Umbilical cord (tissue), 2 donors: ENCODE measurements around the gene THSD7B. TPM values are rescaled to one million over a fixed set of nuclear protein-coding genes. Genes with fewer than 3 reads are reported as not detected.
"Not testable (repeated sequence)": the region's sequence is repeated elsewhere in the genome, so short reads cannot be mapped to it uniquely, and the experiment has no call there.

ENCODE experiments used
- DNase-seq: peaks from one replicate; pipeline ENCODE4 v3.0.0-alpha.2; 2015; ENCODE audit warnings: low spot score
- total RNA-seq: library from RNA; depleted of rRNA; stranded (reverse); fragments of >200 nt; gene quantifications from one replicate; pipeline ENCODE4 v1.2.3, GENCODE V29; 2014; ENCODE audit warnings: low replicate concordance; ENCODE audit not compliant: insufficient read depth

Gene THSD7B
- total RNA-seq, 1 donor from 2014 or later, result 2.2 TPM

- DNase-seq, result no peak
Observed at GRCh38 chr2:137689549-137689948, 924.2 kb downstream of the THSD7B start.

GRCh38 chr2:137693534-137693933 is 928.2 kb downstream of the THSD7B start:
- DNase-seq, result no peak

GRCh38 chr2:137696916-137697315 is 931.6 kb downstream of the THSD7B start:
- DNase-seq, result no peak

GRCh38 chr2:137700250-137700649 is 934.9 kb downstream of the THSD7B start:
- not testable (repeated sequence) for DNase-seq

DNA sequence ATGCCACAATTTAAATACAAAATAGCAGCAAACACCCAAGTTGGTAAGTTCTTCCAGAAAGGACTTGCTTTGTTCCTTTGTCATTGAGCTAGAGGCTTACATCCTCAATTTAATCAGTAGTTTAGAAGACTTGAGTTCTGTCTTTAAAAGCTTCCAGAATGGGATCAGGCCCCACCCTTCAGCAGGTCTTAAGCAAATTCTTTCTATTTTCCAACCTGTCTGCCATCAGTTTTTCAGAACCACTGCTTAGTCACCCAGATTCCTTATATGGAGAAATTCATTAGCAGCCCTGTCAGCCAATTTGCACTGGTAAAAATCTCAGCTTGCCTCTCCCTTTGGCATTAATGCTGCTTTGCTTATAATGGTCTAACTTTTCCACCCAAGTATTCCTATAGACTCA is 935.3 kb downstream of the THSD7B start:
- no peak for DNase-seq

GRCh38 chr2:137705296-137705695 is 940.0 kb downstream of the THSD7B start:
- DNase-seq, result no peak

DNA sequence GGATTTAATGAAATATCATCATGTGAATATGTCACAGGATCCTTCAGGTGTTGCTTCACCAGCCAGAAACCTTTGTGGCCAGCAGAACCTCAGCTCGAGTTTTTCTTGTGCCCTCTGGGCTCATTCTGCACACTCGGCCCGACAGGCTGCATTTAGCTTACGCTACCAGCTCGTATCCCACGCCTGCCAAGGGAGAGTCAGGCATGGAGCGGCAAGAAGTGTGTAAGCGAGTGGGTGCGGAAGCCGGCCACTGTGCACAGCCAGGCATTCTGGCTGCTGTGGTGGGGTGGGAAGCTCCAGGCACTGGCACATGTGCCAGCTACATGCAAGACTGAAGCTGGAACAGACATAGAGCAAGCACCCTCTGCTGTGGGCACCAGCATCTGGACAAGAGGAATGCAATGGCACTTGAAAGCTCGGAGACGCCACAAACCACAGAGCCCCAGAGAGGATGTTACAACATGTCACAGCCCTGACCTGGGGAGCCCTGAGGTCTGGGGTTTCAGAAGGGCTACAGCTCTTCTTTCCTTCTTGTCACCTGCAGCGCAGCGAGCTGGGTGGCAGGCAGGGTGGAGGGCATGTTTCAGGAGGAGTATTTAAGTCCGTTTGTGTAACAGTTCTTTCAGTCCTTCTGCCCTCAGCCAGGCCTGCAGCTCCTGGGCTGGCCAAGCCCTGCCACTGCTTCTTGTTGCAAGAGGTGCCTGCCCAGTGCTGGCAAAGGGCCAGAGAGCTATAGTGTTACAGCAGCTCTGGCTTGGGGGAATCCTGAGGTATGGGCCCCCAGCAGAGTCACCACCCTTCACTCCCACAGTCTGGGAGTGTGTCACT is 941.7 kb downstream of the THSD7B start:
- DNase-seq, result no peak

DNA sequence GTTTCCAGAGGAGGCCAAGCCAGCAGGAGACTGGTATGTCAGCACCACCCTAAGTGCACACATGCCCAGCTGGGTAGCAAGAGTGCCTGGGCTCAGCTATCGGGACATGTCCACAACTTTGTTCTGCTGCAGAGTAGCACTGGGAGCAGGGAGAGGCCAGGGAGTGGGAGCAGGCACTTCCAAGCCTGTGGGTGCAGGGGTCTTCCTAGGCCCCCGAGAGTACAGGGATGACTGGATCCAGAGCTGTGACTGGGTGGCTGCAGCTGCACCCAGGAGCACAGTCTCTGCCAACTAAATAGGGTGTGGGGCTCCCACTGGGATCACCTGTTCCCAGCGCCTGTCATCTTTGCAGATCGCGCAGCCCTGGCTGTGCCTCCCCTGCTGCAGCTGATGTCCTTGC is 943.0 kb downstream of the THSD7B start:
- DNase-seq, result no peak

DNA sequence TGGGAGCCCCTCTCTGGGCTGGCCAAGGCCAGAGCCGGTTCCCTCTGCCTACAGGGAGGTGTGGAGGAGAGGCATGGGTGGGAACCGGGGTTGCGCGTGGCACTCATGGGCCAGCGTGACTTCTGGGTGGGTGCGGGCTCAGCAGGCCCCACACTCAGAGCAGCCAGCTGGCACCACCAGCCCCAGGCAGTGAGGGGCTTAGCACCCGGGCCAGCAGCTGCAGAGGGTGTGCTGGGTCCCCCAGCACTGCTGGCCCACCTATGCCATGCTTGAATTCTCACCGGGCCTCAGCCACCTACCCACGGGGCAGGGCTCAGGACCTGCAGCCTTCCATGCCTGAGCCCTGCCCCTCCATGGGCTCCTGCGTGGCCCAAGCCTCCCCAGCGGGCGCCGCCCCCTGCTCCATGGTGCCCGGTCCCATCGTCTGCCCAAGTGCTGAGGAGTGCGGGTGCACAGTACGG is 950.4 kb downstream of the THSD7B start:
- no peak for DNase-seq

DNA sequence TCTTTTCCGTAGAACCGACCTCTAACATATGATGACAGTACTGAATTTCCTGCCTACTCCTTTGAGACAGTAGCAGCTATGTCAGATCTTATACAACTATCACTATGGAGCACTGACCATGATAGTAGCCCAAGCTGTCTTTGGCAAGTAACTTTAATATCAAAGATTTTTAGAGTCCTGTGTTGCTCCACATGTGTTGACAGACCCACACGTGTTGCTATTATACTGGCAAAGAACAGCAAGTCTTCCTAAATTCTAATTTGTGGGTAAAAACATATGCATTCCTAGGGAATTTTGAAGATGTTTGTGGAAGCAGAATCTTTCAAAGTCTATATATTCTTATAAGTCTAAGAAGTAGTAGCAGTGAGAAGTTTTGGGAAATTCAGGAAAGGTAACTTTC is 953.4 kb downstream of the THSD7B start:
- no peak for DNase-seq

DNA sequence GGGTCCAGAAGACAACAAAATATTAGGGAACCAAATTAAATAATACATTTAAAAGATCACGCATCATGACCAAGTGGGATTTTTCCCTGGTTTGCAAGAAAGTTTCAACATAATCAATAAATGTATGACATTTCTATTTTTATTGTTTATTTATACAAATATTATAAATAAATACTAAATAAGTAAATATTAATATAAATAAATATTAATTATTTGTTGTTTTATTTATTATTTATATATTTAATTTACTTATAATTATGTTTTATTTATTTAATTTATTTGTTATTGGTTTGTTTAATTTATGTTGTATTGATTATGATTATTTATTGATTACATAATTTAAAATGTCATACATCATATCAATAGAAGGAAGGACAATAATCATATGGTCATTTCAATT is 956.4 kb downstream of the THSD7B start:
- DNase-seq, result no peak

DNA sequence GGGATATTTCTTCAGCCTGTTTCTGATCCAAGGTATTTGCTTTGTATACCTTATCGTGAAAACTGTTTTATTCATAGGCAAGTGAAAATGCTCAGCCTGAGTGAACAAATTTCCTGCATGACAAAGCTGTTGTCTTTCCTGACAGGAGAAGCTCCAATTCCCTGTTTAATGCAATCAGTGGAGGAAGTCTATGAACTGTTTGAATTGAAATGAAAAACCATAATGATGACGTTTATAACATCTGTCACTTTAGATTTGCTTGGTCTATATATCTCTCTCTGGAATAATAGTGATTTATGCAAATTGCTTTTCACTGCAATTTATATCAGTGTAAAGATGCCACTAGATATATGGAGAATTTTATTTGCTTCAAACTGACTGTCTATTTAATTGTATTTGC is 959.6 kb downstream of the THSD7B start:
- no peak for DNase-seq
